Psoas muscle (tissue), 8 donors: ENCODE data around the gene ZFP36L2. TPM values are rescaled to one million over a fixed set of nuclear protein-coding genes. Genes with fewer than 3 reads are reported as not detected.

ENCODE experiments used
- ATAC-seq, 4 donors: fragments of 200-7000 bp; cut with Tn5 transposase; one replicate each; pipeline ENCODE4 v1.9.1; 2020; ENCODE audit warnings: moderate library complexity in 3 of 4, mild to moderate bottlenecking in 2 of 4
- DNase-seq, 2 donors: peaks; one replicate each; pipeline ENCODE4 v3.0.0-alpha.2; 2020
- H3K27ac ChIP-seq: fragments of 200-600 bp; one replicate; pipeline ENCODE4 v1.8.0; 2022
- H3K27me3 ChIP-seq, 3 donors: fragments of 200-600 bp in 1 of 3; one replicate each; pipeline versions ENCODE4 v1.6.1 to v1.8.0; 2013 to 2022; ENCODE audit warnings: low read length in 2 of 3, mild to moderate bottlenecking in 2 of 3, moderate library complexity in 1 of 3; ENCODE audit not compliant: insufficient read depth in 3 of 3
- H3K36me3 ChIP-seq, 2 donors: fragments of 200-600 bp in 1 of 2; one replicate each; pipeline versions ENCODE4 v1.6.1 to v1.8.0; 2013 to 2022; ENCODE audit warnings: low read depth in 1 of 2, mild to moderate bottlenecking in 1 of 2, moderate library complexity in 1 of 2; ENCODE audit not compliant: insufficient read depth in 1 of 2
- H3K4me1 ChIP-seq: fragments of 200-600 bp; one replicate; pipeline ENCODE4 v1.8.0; 2022
- H3K4me3 ChIP-seq: fragments of 200-600 bp; one replicate; pipeline ENCODE4 v1.8.0; 2022; ENCODE audit warnings: mild to moderate bottlenecking
- H3K9me3 ChIP-seq: fragments of 200-600 bp; one replicate; pipeline ENCODE4 v1.8.0; 2022
- WGBS, 3 donors: extraction: QIAGEN DNeasy Blood & Tissue Kit; methylation state at CpG; one replicate each; pipeline versions ENCODE4 v1.1.6 to v1.1.7; 2013; 5-methylcytosine and 5-hydroxymethylcytosine counted together
- intact Hi-C, 2 donors: fragments of 100-400 bp; cut with DNase I; formaldehyde crosslinking; loops; one replicate each; pipeline versions ENCODE4 v1.11.0 to v1.14.2; 2022
- polyA plus RNA-seq, 3 donors: library from polyadenylated mRNA; stranded (reverse); fragments of 200-250 nt; gene quantifications; one replicate each; pipeline ENCODE4 v1.2.3, GENCODE V29; 2013
- total RNA-seq, 4 donors: library from RNA; stranded (reverse); fragmentation: NEBNext Ultra II Directional in 2 of 4; extraction: Animal tissue kit (Norgen Biotek cat#: 25700) in 2 of 4; gene quantifications; one replicate each; pipeline versions ENCODE4 v1.2.1 to v1.2.4, GENCODE V29; 2021 to 2023
- TF ChIP-seq, protein P1 (sequence below): fragments of 200-600 bp; IDR thresholded peaks from one replicate; pipeline ENCODE4 v1.8.0; 2022; ENCODE audit warnings: antibody characterized with exemption
- donor health status: healthy with polysubstance abuse.
- donor health status: DM: no; HTN: no; CAD: no; lungs with moderate emphysema.
- donor health status: Bipolar disorder and iron deficiency.
- donor health status: healthy.
- donor health status: DM: yes; HTN: yes; CAD: no.
- donor health status: DM: no; HTN: no; CAD: no.
- donor health status: DM: no; HTN: no; CAD: no.
- donor health status: DM: yes; HTN: yes; CAD: no.

The ZFP36L2 gene
- total and polyA plus RNA-seq, 7 donors = 26.3 to 103 (median 48.9) TPM

DNA sequence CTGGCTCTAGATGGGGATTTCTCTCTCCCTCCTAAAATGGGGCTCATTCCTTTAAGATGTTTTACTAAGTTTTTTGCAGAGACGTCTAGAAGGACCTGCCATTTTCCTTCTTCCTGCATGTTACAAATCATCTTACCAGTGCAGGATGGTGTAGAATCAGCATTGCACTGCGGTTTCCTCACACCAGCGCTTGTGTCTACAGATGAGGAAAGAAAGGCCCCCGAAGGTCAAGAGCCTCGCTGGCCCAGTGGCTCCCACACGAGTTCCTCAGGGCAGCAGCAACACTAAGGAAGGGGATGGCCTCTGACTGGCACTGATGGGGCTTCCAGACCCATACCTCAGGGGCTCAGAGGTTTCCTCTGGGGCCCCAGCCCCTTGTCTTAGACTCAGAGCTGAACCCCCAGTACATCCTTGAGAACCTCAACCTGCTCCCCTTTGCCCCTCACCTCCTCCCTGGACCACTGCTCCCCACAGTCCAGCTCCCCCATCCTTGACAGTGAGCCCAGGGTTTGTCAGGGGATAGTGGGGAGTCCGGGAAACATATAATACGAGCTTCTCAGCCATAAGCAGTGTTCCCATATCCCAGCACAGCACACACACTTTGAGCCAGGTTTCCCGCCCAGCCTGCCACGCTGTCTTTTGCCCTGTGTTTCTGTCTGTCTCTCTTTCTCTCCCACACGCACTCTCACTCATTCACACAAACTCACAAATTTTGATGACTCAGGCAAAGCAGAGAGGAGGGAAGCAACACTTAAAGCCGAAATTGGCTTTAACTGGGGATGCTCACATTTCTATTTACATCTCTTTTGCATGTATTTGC, 29.4 kb downstream of the ZFP36L2 start:
- no peaks in the 10 kb centered on the region for H3K36me3 ChIP-seq
- H3K27ac ChIP-seq = no peak overlapping the region
- intact Hi-C loops = no loop called here
- DNase-seq (no peak), ATAC-seq (no peak)
- 80 to 85% (median 81%) methylated on average over 12 of the region's 12 CpGs for WGBS, 3 donors
- H3K4me1 ChIP-seq = no peaks in the 10 kb centered on the region
- H3K27me3 ChIP-seq = no peaks in the 10 kb centered on the region
- H3K4me3 ChIP-seq = no peak overlapping the region
- TF ChIP-seq, protein P1, sequence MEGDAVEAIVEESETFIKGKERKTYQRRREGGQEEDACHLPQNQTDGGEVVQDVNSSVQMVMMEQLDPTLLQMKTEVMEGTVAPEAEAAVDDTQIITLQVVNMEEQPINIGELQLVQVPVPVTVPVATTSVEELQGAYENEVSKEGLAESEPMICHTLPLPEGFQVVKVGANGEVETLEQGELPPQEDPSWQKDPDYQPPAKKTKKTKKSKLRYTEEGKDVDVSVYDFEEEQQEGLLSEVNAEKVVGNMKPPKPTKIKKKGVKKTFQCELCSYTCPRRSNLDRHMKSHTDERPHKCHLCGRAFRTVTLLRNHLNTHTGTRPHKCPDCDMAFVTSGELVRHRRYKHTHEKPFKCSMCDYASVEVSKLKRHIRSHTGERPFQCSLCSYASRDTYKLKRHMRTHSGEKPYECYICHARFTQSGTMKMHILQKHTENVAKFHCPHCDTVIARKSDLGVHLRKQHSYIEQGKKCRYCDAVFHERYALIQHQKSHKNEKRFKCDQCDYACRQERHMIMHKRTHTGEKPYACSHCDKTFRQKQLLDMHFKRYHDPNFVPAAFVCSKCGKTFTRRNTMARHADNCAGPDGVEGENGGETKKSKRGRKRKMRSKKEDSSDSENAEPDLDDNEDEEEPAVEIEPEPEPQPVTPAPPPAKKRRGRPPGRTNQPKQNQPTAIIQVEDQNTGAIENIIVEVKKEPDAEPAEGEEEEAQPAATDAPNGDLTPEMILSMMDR = no peak
- H3K9me3 ChIP-seq = no peaks in the 10 kb centered on the region

DNA sequence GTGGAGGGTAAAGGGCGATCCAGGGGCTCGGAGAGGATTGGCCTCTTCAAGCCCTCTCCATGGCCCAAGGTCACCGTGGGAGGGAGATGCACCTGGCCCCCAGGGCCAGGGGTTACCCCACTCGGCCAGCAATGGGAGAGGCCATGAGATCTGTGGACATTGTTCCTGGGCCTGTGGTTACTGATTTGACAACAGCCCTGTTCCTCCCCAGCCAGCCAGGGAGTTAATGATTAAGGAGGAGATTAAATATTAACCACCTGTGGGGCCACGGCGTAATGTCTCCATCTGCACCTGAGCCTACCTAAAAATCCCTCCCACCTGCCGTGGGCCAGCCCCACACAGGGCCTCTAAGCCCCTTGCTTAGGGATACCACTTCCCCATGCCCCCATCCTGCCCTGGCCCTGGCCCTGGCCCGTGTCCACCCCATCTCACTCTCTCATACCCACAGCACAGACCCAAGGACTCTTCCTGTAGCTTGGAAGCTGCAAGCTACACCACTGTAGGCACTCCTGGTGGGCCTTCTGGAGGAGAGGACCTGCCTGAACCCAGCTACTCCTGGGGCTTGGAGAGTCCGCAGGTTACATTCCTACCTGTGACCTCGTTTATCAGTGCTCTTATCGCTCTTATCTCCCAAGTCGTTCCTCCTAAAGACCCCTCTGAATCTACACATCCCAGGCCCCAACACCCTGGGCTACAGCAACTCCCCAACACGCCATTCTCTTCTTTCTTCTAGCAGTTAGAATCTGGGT, 32.1 kb downstream of the ZFP36L2 start:
- H3K4me1 ChIP-seq = no peaks in the 10 kb centered on the region
- intact Hi-C loops = no loop called here
- ATAC-seq = no peak
- H3K9me3 ChIP-seq = no peaks in the 10 kb centered on the region
- no peaks in the 10 kb centered on the region for H3K27me3 ChIP-seq
- DNase-seq = no peak
- no peak overlapping the region for H3K27ac ChIP-seq
- 88 to 92% (median 89%) methylated on average over 13 of the region's 13 CpGs for WGBS, 3 donors
- TF ChIP-seq, protein P1 = no peak
- H3K4me3 ChIP-seq = no peak overlapping the region
- no peaks in the 10 kb centered on the region for H3K36me3 ChIP-seq

DNA sequence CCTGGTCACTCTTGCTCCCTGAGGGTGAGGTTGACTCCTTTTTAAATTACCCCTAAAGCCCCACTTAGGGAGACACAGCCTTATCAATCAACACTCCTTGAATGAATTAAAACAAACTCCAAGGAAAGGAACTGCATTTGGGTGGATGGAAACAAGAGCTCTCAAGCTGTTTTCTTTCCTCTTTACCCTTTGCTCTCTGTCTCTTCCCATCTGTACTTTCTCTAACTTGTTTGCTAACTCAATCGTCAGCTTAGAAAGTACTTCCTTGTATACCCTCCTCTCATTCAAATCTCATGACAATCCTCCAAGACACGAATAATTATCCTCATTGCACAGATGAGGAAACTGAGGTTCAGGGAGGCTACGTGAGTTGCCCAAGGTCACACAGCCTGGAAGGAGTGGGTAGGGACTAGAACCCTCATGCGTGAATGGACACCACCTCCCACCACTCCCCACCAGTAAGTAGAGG, 32.7 kb downstream of the ZFP36L2 start:
- H3K4me1 ChIP-seq = no peaks in the 10 kb centered on the region
- TF ChIP-seq, protein P1 = no peak
- H3K27me3 ChIP-seq = no peaks in the 10 kb centered on the region
- DNase-seq (no peak), ATAC-seq (no peak)
- no peaks in the 10 kb centered on the region for H3K9me3 ChIP-seq
- WGBS, 3 donors = 88 to 96% (median 95%) methylated on average over 4 of the region's 4 CpGs
- intact Hi-C loops = no loop called here
- H3K4me3 ChIP-seq = no peak overlapping the region
- H3K27ac ChIP-seq = no peak overlapping the region
- no peaks in the 10 kb centered on the region for H3K36me3 ChIP-seq

DNA sequence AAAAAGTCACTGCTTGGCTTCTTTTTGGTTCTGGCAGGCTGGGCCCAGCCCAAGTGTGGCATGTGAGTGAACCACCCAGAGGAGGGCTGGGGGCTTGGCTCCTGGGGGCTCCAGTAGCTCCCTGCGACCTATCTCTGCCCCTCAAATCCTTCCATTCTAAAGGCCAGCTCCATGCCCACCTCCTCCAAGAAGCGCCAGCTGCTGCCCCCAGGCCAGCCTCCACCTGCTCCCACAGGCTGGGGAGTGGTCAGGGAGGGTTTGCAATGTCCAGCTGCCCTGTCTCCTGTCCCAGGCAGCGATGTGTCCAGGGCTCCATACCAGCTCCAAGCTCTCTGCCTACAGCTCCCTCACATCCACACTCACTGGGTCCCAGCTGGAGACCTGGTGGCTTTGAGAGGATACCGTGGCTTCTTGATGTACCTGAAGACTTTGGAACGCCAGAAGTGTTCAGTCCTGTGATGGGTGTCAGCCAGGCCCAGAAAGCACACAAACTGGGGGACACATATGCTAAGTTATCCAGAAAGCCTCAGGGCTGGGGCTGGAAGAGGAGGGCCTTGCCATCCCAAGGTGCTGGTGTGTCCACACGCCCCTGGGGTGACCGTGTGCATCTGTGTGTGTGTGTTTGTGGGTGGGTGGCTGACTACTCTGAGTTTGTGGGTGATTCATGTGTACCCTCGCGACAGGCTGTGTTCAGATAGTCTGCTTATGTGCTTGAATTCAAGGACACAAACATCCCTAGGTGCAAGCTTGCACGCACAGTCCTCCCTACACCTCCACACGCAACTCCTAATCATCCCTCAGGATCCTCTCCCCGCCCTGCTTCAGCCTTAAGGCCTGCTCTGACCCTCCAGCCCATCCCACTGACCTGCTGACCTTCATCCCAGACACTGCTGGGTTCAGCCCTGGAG, 33.4 kb downstream of the ZFP36L2 start:
- H3K36me3 ChIP-seq = no peaks in the 10 kb centered on the region
- H3K27me3 ChIP-seq = no peaks in the 10 kb centered on the region
- TF ChIP-seq, protein P1 = no peak
- WGBS, 3 donors = 91 to 95% (median 92%) methylated on average over 12 of the region's 12 CpGs
- no peak for ATAC-seq
- no peak overlapping the region for H3K4me3 ChIP-seq
- H3K4me1 ChIP-seq = no peaks in the 10 kb centered on the region
- no peaks in the 10 kb centered on the region for H3K9me3 ChIP-seq
- no peak for DNase-seq
- H3K27ac ChIP-seq = no peak overlapping the region
- intact Hi-C loops = no loop called here
